HG03521 (cell line): Measurements from ENCODE around the gene NUDT3.
"Not testable (repeated sequence)": the region's sequence is repeated elsewhere in the genome, so short reads cannot be mapped to it uniquely, and the experiment has no call there.

Experiments used
- ATAC-seq: cut with Tn5 transposase; IDR thresholded peaks from one replicate; pipeline ENCODE4 v1.9.1; 2021; ENCODE audit warnings: mild to moderate bottlenecking, moderate library complexity; ENCODE audit not compliant: unreplicated experiment

The NUDT3 gene

GRCh38 chr6:34298941-34299340 lies 93.5 kb downstream of the NUDT3 start:
- ATAC-seq: no peak

GRCh38 chr6:34295721-34296120 lies 96.7 kb downstream of the NUDT3 start:
- ATAC-seq: peak; percentile 79

GRCh38 chr6:34292954-34293353 lies 99.5 kb downstream of the NUDT3 start:
- no peak for ATAC-seq

DNA sequence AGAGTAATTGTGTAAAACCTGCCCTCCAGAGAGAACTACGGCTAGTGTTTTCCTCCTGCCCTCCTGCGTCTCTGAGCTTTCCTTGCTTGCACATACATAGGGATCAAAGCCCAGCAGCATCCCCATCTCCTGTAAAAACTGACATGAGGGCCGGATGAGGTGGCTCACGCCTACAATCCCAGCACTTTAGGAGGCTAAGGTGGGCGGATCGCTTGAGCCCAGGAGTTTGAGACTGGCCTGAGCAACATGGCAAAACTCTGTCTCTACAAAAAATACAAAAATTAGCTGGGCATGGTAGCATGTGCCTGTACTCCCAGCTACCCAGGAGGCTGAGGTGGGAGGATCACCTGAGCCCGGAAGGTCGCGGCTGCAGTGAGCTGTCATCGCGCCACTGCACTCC lies 103.3 kb downstream of the NUDT3 start:
- no peak for ATAC-seq

GRCh38 chr6:34288581-34288980 lies 103.9 kb downstream of the NUDT3 start:
- no peak for ATAC-seq

GRCh38 chr6:34285448-34286164 lies 106.9 kb downstream of the NUDT3 start:
- ATAC-seq: no peak

GRCh38 chr6:34284563-34285447 lies 107.7 kb downstream of the NUDT3 start:
- no peak for ATAC-seq

DNA sequence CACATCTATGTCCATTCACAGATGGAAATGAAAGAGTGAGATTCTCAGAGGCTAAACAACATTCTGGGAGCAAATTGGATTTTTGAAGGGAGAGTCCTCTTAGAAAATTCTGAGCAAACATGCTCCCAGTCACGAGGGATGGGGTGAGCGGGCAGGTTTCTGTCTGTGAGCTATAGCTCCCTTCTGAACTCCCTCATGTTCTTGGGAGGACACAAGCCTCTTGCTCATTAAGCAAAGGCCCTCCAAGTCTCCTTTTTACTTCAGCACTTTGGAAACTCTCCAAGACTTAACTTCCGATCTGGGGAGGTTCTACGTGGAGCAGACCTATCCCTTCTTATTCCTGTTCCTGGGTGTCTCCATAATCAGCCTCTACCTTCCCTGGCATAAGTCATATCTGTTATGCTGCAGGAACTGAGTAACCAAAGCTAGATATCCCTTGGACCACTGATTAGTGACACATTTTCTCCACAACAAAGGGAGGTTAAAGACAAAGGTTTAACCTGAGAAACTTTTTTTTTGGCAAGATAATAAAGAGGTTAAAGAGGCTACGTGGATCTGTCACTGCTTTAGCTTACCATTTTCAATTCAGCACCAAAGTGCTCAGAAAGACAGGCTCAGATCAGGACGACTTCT lies 110.7 kb downstream of the NUDT3 start:
- ATAC-seq: no peak

- ATAC-seq: no peak
Observed at GRCh38 chr6:34280216-34280615, 112.3 kb downstream of the NUDT3 start.

DNA sequence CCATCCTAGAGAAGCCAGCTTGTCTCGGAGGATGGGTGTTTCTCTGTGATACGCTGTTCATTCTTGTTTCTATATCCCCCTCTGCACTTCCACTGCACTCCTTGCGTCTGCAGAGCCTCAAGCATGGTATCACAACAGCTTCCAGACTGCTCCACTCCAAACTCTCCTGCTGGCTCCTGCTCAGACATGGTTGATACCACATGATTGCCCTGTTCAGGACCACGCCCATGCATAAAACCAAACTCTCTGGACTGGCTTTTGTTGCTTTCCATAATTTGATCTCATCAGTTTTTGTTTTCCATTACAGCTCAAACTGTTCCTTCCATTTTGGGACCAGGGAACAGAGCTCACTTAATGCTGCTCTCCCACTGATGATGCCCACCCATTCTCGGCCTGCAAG lies 113.6 kb downstream of the NUDT3 start:
- no peak for ATAC-seq

DNA sequence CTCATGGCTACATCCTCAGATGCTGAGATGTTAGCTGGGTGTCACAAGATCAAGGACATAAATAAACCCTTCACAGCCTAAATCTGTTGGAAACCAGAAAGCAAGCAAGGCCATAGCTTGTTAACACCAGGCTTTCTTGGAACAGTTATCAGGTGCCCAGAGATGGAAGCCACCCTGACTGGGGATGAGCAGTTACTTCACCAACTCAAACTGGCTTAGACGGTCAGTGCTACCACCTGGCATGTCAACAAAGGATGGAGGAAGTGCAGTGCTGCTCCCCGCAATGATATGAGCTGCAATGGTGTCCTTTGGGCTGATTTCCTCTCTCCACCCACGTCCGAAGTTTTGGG lies 114.7 kb downstream of the NUDT3 start:
- ATAC-seq: no peak

- no peak for ATAC-seq
Observed at GRCh38 chr6:34276881-34277762, 115.3 kb downstream of the NUDT3 start.

- ATAC-seq: no peak
Observed at GRCh38 chr6:34276191-34276590, 116.3 kb downstream of the NUDT3 start.

GRCh38 chr6:34275128-34275804 lies 117.2 kb downstream of the NUDT3 start:
- no peak for ATAC-seq

GRCh38 chr6:34274129-34274528 lies 118.3 kb downstream of the NUDT3 start:
- no peak for ATAC-seq

DNA sequence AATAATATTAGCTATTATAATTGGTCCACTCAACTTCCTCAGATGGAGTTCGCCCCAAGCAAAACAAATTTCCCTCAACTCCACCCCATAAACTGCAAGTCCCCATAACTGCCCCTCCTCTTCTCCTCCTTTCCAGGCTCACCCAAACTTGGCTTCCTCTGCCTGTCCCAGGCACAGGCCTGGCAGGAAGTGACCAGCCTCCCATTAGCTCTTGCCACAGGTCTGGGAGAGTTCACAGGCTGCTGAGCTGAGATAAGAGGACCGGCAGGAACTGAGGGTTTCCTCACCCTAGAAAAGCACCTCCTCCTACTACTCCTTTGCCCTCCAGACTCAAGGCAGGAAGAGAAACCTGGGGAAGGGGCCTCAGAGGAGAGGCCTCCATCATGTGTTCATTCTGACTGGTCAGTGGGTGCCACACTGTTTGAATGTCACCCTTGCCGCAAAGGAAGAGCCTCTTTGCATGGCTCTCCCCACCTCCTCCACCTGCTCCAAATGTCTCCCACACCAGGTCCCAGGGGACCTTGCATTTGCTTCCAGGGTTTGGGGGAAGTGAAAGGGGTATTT lies 119.1 kb downstream of the NUDT3 start:
- no peak for ATAC-seq

GRCh38 chr6:34272013-34272926 lies 120.2 kb downstream of the NUDT3 start:
- no peak for ATAC-seq

DNA sequence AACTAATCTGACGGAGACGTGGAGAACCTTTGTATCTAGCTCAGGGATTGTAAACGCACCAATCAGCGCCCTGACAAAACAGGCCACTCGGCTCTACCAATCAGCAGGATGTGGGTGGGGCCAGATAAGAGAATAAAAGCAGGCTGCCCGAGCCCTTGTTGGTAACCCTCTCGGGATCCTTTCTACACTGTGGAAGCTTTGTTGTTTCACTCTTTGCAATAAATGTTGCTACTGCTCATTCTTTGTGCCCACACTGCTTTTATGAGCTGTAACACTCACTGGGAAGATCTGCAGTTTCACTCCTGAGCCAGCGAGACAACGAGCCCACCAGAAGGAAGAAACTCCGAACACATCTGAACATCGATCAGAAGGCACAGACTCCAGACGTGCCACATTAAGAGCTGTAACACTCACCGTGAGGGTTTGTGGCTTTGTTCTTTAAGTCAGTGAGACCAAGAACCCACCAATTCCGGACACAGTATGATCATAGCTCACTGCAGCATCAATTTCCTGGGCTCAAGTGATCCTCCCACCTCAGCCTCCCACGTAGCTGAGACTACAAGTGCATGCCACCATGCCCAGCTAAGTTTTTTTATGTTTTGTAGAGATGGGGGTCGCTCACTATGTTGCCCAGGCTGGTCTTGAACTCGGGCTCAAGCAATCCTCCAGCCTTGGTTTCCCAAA lies 122.7 kb downstream of the NUDT3 start:
- ATAC-seq: not testable (repeated sequence)
